ENCODE results near the gene ABCA13. TPM values are rescaled to one million over a fixed set of nuclear protein-coding genes. Genes with fewer than 3 reads are reported as not detected.
A peak's percentile ranks its signal among the peaks of the same experiment; 100 is the strongest.

The ABCA13 gene
- total RNA-seq, 4 donors from 2014 or later, result under 0.01 to 0.26 (median 0.06) TPM; not detected in 1

DNA sequence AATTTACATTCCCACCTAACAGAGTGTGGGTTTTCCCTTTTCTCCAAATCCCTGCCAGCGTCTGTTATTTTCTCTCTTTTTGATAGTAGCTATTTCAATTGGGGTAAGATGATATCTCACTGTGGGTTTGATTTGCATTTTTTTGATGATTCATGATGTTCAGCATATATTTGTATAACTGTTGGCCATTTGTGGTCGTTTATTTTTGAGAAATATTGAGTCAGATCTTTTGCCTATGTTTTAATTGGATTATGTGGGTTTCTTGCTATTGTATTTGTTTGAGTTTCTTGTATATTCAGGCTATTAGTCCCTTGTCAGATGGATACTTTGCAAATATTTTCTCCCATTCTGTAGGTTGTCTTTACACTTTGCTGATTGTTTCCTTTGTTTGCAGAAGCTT lies 193.8 kb downstream of the ABCA13 start:
- 61% methylated on average over 2 of the region's 2 CpGs for WGBS
- no peak for DNase-seq (ENCODE audit: extremely low spot score)
- TF ChIP-seq EP300 (IDR thresholded peaks at IDR 0.05) (no peak), POLR2AphosphoS5 (IDR thresholded peaks at IDR 0.05) (no peak), POLR2A (IDR thresholded peaks at IDR 0.05; ENCODE audit: low read depth) (no peak)
- TF ChIP-seq, protein P1, sequence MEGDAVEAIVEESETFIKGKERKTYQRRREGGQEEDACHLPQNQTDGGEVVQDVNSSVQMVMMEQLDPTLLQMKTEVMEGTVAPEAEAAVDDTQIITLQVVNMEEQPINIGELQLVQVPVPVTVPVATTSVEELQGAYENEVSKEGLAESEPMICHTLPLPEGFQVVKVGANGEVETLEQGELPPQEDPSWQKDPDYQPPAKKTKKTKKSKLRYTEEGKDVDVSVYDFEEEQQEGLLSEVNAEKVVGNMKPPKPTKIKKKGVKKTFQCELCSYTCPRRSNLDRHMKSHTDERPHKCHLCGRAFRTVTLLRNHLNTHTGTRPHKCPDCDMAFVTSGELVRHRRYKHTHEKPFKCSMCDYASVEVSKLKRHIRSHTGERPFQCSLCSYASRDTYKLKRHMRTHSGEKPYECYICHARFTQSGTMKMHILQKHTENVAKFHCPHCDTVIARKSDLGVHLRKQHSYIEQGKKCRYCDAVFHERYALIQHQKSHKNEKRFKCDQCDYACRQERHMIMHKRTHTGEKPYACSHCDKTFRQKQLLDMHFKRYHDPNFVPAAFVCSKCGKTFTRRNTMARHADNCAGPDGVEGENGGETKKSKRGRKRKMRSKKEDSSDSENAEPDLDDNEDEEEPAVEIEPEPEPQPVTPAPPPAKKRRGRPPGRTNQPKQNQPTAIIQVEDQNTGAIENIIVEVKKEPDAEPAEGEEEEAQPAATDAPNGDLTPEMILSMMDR (IDR thresholded peaks at IDR 0.05), result no peak
- Histone ChIP-seq H3K4me1 (no peaks in the 10 kb centered on the region), H3K27ac (replicated peaks in 1 of 4) (no peak overlapping the region), H3K27me3 (no peaks in the 10 kb centered on the region), H3K36me3 (no peaks in the 10 kb centered on the region), H3K9me3 (no peaks in the 10 kb centered on the region), H3K4me3 (no peak overlapping the region)
- intact Hi-C loops (cut with DNase I), result no loop called here

DNA sequence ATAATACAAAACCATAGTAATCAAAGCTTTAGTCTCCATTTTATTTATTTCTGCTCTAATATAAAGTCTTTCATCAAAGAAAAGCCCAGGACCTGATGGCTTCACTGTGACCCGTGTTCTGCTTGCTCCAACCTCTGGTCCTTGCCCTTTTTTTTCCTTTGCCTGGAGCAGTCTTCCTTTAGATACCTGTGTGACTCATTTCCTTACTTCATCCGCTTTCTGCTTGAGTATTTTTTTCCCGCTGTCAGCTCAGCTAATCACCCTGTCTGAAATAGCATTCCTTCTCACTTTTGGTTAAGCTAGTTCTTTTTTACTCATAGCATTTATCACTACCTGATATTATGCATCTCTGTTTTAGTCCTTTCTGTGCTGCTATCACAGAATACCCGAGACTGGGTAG lies 194.8 kb downstream of the ABCA13 start:
- H3K36me3 ChIP-seq, result no peaks in the 10 kb centered on the region
- H3K4me3 ChIP-seq, result no peak overlapping the region
- TF ChIP-seq EP300 (IDR thresholded peaks at IDR 0.05) (no peak), POLR2AphosphoS5 (IDR thresholded peaks at IDR 0.05) (no peak), POLR2A (IDR thresholded peaks at IDR 0.05; ENCODE audit: low read depth) (no peak)
- TF ChIP-seq, protein P1 (IDR thresholded peaks at IDR 0.05), result no peak
- H3K9me3 ChIP-seq, result peaks cover 0 to 7% (median 5%) of the 10 kb centered on the region in 4 donors
- DNase-seq (ENCODE audit: extremely low spot score), result no peak
- H3K27ac ChIP-seq (replicated peaks in 1 of 4), result no peak overlapping the region
- H3K27me3 ChIP-seq, result no peaks in the 10 kb centered on the region
- intact Hi-C loops (cut with DNase I), result no loop called here
- WGBS, result 79% methylated on average over 4 of the region's 4 CpGs
- H3K4me1 ChIP-seq, result no peaks in the 10 kb centered on the region

DNA sequence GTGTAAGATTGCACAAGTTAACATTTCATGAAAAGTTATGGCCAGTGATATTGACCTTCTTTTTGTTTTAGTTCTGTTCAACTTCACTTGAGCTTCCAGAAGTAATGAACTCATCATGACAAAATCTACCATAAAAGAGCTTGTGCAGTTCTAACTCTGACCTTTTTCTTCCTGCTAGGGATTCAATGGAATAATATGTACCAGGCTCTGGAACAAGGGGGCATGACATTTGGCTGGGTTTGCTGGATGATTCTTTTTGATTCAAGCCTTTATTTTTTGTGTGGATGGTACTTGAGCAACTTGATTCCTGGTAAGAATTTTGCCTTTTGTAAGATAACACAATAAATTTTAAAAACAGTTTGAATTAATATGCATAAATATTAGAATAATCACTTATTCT lies 205.0 kb downstream of the ABCA13 start:
- Histone ChIP-seq H3K4me1 (no peaks in the 10 kb centered on the region), H3K27me3 (no peaks in the 10 kb centered on the region), H3K27ac (replicated peaks in 1 of 4) (no peak overlapping the region), H3K4me3 (no peak overlapping the region), H3K9me3 (peaks cover 0 to 9% (median 3%) of the 10 kb centered on the region in 4 donors), H3K36me3 (no peaks in the 10 kb centered on the region)
- TF ChIP-seq EP300 (IDR thresholded peaks at IDR 0.05) (no peak), POLR2AphosphoS5 (IDR thresholded peaks at IDR 0.05) (no peak), POLR2A (IDR thresholded peaks at IDR 0.05; ENCODE audit: low read depth) (no peak)
- TF ChIP-seq, protein P1 (IDR thresholded peaks at IDR 0.05), result no peak
- no peak for DNase-seq (ENCODE audit: extremely low spot score)
- intact Hi-C loops (cut with DNase I), result no loop called here

DNA sequence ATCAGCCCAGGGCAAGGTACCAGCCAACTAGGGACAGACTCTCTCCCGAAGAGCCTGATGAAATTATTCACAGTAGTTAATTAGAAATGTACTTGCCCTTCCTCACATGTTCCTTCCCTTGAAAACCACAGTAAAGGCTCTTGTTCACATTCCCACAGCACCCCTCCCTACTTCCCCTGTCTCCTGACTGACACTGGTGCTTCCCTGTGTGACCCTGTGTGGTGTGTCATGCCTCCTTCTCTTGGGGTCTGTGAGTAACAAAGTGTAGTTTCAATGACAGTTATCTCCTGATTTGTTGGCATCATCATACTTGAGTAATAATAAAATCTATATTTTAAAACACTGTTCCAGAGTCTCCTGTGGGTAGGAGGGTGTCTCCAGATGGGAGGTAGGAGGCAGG lies 209.7 kb downstream of the ABCA13 start:
- Histone ChIP-seq H3K27ac (replicated peaks in 1 of 4) (no peak overlapping the region), H3K27me3 (no peaks in the 10 kb centered on the region), H3K9me3 (no peaks in the 10 kb centered on the region), H3K4me1 (no peaks in the 10 kb centered on the region), H3K4me3 (no peak overlapping the region), H3K36me3 (no peaks in the 10 kb centered on the region)
- intact Hi-C loops (cut with DNase I), result no loop called here
- WGBS, result 75% methylated on average over 1 of the region's 1 CpG
- TF ChIP-seq POLR2AphosphoS5 (IDR thresholded peaks at IDR 0.05), result no peak
- TF ChIP-seq, protein P1 (IDR thresholded peaks at IDR 0.05), result no peak
- no peak for TF ChIP-seq EP300 (IDR thresholded peaks at IDR 0.05)
- peak; percentile 64 for DNase-seq (ENCODE audit: extremely low spot score)

DNA sequence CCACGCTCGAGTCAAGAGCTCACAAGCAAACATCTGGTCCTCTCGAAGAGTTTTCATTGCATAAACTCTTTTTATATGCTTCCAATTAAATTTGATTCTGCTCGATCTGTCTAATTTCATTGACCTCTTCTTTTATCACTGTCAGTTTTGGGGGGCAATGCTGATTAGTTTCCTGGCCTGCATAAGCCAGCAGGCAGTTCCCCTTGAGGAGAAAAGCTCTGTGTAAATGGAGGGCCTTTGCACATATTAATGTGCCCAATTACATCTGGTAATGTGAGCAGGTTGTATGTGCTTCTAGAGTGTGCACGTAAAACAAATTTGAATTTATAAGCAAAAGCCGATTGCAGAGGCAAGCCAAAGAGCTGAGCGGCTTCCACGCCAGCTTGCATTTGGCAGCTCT lies 210.3 kb downstream of the ABCA13 start:
- no peaks in the 10 kb centered on the region for H3K36me3 ChIP-seq
- no peaks in the 10 kb centered on the region for H3K4me1 ChIP-seq
- H3K27me3 ChIP-seq, result no peaks in the 10 kb centered on the region
- intact Hi-C loops (cut with DNase I), result no loop called here
- no peak for TF ChIP-seq POLR2A (IDR thresholded peaks at IDR 0.05; ENCODE audit: low read depth)
- no peak for TF ChIP-seq EP300 (IDR thresholded peaks at IDR 0.05)
- TF ChIP-seq, protein P1 (IDR thresholded peaks at IDR 0.05), result no peak
- TF ChIP-seq POLR2AphosphoS5 (IDR thresholded peaks at IDR 0.05), result no peak
- 76% methylated on average over 8 of the region's 8 CpGs for WGBS
- DNase-seq (ENCODE audit: extremely low spot score), result no peak
- no peaks in the 10 kb centered on the region for H3K9me3 ChIP-seq
- no peak overlapping the region for H3K27ac ChIP-seq (replicated peaks in 1 of 4)
- H3K4me3 ChIP-seq, result no peak overlapping the region

All from esophagus muscularis mucosa (tissue), 4 donors.